Measurements from ENCODE around the gene DEFB131A.
"Not testable (repeated sequence)": the region's sequence is repeated elsewhere in the genome, so short reads cannot be mapped to it uniquely, and the experiment has no call there.

DEFB131A gene

GRCh38 chr4:9495443-9495842 lies 51.2 kb downstream of the DEFB131A start:
- DNase-seq: peak; percentile 75 to 86

- not testable (repeated sequence) for DNase-seq
These were observed 53.6 kb downstream of the DEFB131A start for GRCh38 chr4:9497575-9498467.

- not testable (repeated sequence) for DNase-seq
These were observed 54.3 kb downstream of the DEFB131A start for GRCh38 chr4:9498468-9499040.

DNA sequence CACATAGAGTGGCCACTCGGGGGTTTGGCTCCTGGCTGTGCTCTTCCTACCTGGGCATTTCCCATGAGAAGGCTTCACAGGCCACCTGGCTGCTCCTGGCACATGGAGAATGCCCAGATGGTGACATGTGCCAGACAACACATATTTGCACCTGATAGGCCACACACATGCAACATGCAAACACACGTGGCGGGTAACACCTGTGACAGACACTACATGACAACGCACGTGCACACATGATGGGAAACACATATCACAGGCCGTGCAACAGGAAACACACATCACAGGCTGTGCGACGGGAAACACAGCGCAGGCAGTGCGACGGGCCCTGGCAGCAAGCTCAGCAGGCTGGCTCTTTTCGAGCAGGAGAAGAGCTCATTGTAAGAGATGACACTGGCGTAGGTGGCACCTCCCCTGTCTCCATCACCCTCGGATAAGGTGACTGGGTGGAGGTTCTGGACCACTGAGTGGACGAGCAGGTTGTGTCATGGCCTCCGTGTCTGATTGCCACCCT lies 55.8 kb downstream of the DEFB131A start:
- not testable (repeated sequence) for DNase-seq
